ENCODE measurements around the gene HS3ST5.

Gene HS3ST5

DNA sequence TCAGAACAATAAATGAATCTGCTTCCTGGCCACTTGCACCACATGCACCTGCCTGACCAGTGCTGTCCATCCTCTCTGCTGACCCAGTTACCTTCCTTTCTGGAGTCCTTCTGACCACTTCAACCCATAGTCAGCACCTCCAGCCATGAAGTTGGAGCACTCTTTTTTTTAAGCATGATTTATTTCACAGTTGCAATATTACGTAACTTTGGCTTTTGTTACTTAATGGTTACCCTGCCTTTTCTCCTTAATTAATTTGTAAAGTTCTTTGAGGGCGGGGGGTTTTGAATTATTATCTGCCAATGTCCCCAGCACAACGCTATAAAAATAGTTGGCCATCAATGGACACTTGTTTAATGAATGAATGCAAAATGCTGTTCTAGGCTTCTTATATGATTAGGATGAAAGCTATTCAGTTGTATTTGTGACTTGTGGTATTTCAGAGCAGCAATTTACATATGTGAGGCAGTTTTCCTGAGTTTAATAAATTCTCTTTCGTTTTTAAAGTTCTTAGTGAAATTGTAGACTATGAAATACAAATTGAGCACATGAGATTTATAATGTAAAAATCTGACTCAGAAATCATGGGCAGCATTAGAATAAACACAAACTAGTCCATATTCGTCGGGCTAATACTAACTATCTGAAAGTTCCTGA lies 180.0 kb downstream of the HS3ST5 start:
- H3K4me3 ChIP-seq (replicated peaks; ENCODE audit: low read depth, low read length), result no peak overlapping the region
- DNase-seq (ENCODE audit: extremely low read depth, low read depth), result no peak
- TF ChIP-seq, protein P1, sequence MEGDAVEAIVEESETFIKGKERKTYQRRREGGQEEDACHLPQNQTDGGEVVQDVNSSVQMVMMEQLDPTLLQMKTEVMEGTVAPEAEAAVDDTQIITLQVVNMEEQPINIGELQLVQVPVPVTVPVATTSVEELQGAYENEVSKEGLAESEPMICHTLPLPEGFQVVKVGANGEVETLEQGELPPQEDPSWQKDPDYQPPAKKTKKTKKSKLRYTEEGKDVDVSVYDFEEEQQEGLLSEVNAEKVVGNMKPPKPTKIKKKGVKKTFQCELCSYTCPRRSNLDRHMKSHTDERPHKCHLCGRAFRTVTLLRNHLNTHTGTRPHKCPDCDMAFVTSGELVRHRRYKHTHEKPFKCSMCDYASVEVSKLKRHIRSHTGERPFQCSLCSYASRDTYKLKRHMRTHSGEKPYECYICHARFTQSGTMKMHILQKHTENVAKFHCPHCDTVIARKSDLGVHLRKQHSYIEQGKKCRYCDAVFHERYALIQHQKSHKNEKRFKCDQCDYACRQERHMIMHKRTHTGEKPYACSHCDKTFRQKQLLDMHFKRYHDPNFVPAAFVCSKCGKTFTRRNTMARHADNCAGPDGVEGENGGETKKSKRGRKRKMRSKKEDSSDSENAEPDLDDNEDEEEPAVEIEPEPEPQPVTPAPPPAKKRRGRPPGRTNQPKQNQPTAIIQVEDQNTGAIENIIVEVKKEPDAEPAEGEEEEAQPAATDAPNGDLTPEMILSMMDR (IDR thresholded peaks at IDR 0.05; ENCODE audit: low read depth, low read length, missing control alignments), result no peak

DNA sequence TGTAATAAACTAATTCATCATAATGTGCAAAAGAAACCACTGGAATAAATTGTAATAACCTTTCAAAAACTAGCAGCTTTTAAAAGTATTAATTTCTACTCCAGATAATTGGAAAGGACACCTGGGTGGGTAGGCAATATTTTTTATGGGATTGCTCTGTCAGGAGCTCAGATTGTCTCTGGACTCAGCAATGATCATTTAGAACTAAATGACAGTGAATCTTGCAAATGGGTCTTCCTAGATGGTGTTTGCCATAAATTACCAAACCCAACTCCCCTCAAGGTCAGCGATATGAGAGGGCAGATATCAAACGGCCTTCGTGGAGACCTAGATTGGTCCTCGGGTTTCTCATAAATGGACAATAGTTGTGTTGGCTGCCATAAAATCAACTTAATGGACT lies 181.9 kb downstream of the HS3ST5 start:
- TF ChIP-seq, protein P1 (IDR thresholded peaks at IDR 0.05; ENCODE audit: low read depth, low read length, missing control alignments), result no peak
- H3K4me3 ChIP-seq (replicated peaks; ENCODE audit: low read depth, low read length), result no peak overlapping the region
- no peak for DNase-seq (ENCODE audit: extremely low read depth, low read depth)

DNA sequence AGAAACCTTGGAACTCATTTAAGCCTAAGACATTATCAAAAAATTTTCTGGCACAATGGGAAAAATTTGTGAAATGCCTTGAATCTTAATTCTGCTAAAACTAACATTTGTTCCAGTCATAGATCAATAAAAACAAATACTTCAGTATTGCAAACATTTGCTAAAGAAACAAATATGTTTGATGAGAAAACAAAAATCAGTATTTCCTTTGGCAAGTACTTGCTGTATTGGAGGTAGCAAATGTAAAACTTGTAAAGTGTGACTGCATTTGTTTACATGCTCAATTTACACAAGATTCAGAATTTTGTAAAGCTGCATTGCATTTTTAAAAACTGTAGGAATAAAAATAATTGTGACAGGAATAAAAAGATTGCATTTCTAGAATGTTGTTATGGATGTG lies 183.1 kb downstream of the HS3ST5 start:
- TF ChIP-seq, protein P1 (IDR thresholded peaks at IDR 0.05; ENCODE audit: low read depth, low read length, missing control alignments), result no peak
- no peak overlapping the region for H3K4me3 ChIP-seq (replicated peaks; ENCODE audit: low read depth, low read length)
- DNase-seq (ENCODE audit: extremely low read depth, low read depth), result no peak

DNA sequence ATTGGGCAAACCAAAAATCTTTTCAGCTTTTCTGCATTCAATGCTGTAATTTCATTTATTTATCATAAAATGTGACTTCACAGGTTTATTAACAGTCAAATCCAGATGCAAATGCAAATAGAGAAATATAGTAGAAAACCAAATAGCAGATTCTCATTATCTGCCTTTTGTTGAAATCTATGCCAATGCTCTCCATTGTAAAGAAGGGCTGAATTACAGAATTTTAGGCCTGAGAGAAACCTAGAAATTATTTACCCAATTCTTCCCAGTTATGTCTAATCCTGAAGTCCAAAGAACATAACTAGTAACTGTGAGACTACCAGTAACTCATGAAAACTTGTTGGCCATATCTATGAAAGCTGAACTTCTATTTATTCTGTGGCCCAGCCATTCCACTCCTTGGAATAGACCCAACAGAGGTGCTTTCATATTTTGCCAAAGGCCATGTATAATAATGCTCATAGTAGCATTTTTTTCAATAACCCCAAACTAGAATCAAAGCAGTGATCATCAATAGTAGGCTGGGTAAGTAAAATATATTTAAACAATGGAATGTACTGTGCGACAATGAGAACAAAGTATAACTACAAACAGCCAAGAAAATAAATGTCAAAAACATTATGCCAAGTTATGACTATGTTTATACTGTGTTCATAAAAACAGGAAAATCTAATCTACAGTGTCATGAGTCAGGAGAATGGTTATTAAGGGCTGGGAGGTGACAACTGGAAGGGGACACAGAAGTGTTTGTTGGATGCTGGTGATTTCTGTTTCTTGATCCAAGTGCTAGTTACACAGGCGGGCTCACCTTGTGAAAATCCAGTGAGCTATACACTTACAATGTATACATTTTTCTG lies 183.8 kb downstream of the HS3ST5 start:
- no peak for DNase-seq (ENCODE audit: extremely low read depth, low read depth)
- H3K4me3 ChIP-seq (replicated peaks; ENCODE audit: low read depth, low read length), result no peak overlapping the region
- TF ChIP-seq, protein P1 (IDR thresholded peaks at IDR 0.05; ENCODE audit: low read depth, low read length, missing control alignments), result no peak

DNA sequence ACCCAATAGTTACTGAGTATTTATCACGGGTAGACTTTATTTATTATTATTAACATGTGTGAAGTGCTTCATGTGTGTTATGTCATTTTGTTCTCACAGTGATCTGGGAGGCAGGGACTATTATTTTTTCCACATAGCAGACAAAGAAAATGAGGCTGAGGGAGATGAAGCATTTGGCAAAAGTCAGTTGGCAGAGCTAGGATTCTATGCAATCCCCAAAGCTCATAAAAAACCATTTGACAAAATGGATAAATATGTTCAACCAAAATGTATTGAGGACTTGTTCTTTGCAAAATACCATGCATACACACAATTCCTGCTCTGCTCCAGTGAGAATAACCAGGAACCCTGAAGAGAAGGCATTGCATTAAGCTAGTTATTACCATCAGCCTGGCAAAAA lies 184.4 kb downstream of the HS3ST5 start:
- no peak overlapping the region for H3K4me3 ChIP-seq (replicated peaks; ENCODE audit: low read depth, low read length)
- no peak for DNase-seq (ENCODE audit: extremely low read depth, low read depth)
- TF ChIP-seq, protein P1 (IDR thresholded peaks at IDR 0.05; ENCODE audit: low read depth, low read length, missing control alignments), result no peak

DNA sequence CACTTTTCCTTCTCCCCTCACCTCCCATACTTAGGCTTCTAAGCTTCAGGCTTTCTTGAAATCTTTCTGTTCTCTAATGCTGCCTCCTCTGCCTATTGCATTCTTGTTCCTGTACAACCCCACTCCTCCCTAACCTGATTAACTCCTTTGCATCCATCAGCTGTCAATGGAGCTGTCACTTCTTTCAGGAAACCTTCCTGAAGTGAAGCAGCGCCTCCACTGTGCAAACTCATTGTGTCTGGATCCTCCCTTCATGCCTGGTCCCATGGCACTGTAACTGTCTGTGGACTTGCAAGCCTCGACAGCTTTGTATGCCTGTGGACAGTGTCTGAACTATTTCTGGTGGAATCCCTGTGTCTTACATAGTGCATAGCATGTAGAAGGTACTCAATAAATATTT lies 185.0 kb downstream of the HS3ST5 start:
- no peak overlapping the region for H3K4me3 ChIP-seq (replicated peaks; ENCODE audit: low read depth, low read length)
- TF ChIP-seq, protein P1 (IDR thresholded peaks at IDR 0.05; ENCODE audit: low read depth, low read length, missing control alignments), result no peak
- DNase-seq (ENCODE audit: extremely low read depth, low read depth), result no peak
